GM12865 (cell line): ENCODE results near the gene CCDC80.

Experiments used
- DNase-seq: peaks from one replicate; pipeline ENCODE4 v3.0.0; 2010; ENCODE audit warnings: low read depth
- H3K4me3 ChIP-seq: 2 replicates; pipeline ENCODE4 v1.5.1; 2011; ENCODE audit warnings: mild to moderate bottlenecking, low read depth, low read length, control low read depth
- CTCF ChIP-seq: IDR thresholded peaks from 2 replicates; pipeline ENCODE4 v1.5.1; 2011; ENCODE audit warnings: low read length, control low read depth, low read depth, inconsistent platforms; ENCODE audit not compliant: insufficient read depth; ENCODE audit errors: missing control alignments

CCDC80 gene

GRCh38 chr3:112687211-112687610, 46.3 kb upstream of the CCDC80 start:
- H3K4me3 ChIP-seq: no peak overlapping the region
- TF ChIP-seq CTCF: no peak
- DNase-seq: no peak

GRCh38 chr3:112685956-112686799, 45.2 kb upstream of the CCDC80 start:
- no peak for DNase-seq
- no peak for TF ChIP-seq CTCF
- H3K4me3 ChIP-seq: no peak overlapping the region

- TF ChIP-seq CTCF: no peak
- no peak for DNase-seq
Measured at GRCh38 chr3:112685420-112685819, 44.5 kb upstream of the CCDC80 start.

GRCh38 chr3:112682361-112682760, 41.4 kb upstream of the CCDC80 start:
- no peak for DNase-seq
- H3K4me3 ChIP-seq: no peak overlapping the region
- TF ChIP-seq CTCF: no peak

More at GRCh38 chr3:112685420-112685819, 44.5 kb upstream of the CCDC80 start:
- H3K4me3 ChIP-seq: no peak overlapping the region

GRCh38 chr3:112681822-112682325, 40.9 kb upstream of the CCDC80 start:
- no peak overlapping the region for H3K4me3 ChIP-seq
- TF ChIP-seq CTCF: no peak
- no peak for DNase-seq

GRCh38 chr3:112676659-112677234, 35.8 kb upstream of the CCDC80 start:
- DNase-seq: peak; percentile 96
- no peak overlapping the region for H3K4me3 ChIP-seq
- TF ChIP-seq CTCF: no peak
